CD14-positive monocyte (primary cell): ENCODE results near the gene SH3BP4. TPM values are rescaled to one million over a fixed set of nuclear protein-coding genes. Genes with fewer than 3 reads are reported as not detected.
A peak's percentile ranks its signal among the peaks of the same experiment; 100 is the strongest.

ENCODE experiments used
- DNase-seq, 3 donors: peaks; one replicate each; pipeline ENCODE4 v3.0.0-alpha.2; 2011 to 2022
- H2AFZ ChIP-seq: 2 replicates; pipeline ENCODE4 v1.6.0; 2012; ENCODE audit warnings: mild to moderate bottlenecking, low read depth, low read length, inconsistent platforms; ENCODE audit not compliant: insufficient read depth, poor library complexity, severe bottlenecking
- H3K27ac ChIP-seq, 2 donors: 1 replicate in 1 of 2; 2 replicates in 1 of 2; pipeline ENCODE4 v1.5.1; 2012 to 2013; ENCODE audit warnings: low read length in 2 of 2, control low read depth in 1 of 2, inconsistent platforms in 1 of 2, low read depth in 1 of 2, mild to moderate bottlenecking in 1 of 2
- H3K27me3 ChIP-seq, 2 donors: one replicate each; pipeline versions ENCODE4 v1.6.0 to v1.6.1; 2011 to 2013; ENCODE audit warnings: low read length in 2 of 2; ENCODE audit not compliant: control insufficient read depth in 2 of 2, insufficient read depth in 2 of 2
- H3K36me3 ChIP-seq, 2 donors: replicated peaks in 1 of 2; 1 replicate in 1 of 2; 2 replicates in 1 of 2; pipeline versions ENCODE4 v1.5.1 to v1.6.1; 2012 to 2013; ENCODE audit warnings: low read length in 2 of 2, control low read depth in 1 of 2, inconsistent platforms in 1 of 2, mild to moderate bottlenecking in 1 of 2; ENCODE audit not compliant: insufficient read depth in 2 of 2, control insufficient read depth in 1 of 2
- H3K4me1 ChIP-seq, 2 donors: 1 replicate in 1 of 2; 2 replicates in 1 of 2; pipeline versions ENCODE4 v1.5.1 to v1.6.1; 2012 to 2013; ENCODE audit warnings: low read length in 2 of 2, control low read depth in 1 of 2, inconsistent platforms in 1 of 2, mild to moderate bottlenecking in 1 of 2, moderate library complexity in 1 of 2; ENCODE audit not compliant: insufficient read depth in 2 of 2, control insufficient read depth in 1 of 2
- H3K4me2 ChIP-seq: replicated peaks from 2 replicates; pipeline ENCODE3; 2012; ENCODE audit warnings: low read length, moderate library complexity, mild to moderate bottlenecking; ENCODE audit not compliant: poor library complexity, severe bottlenecking; ENCODE audit errors: extremely low read depth
- H3K4me3 ChIP-seq, 3 experiments: fragments of 200-600 bp in 1 of 3; sonication (generic) in 1 of 3; replicated peaks in 1 of 3; 1 replicate in 2 of 3; 2 replicates in 1 of 3; pipeline ENCODE4 v1.5.1; 2011 to 2013; ENCODE audit warnings: low read length in 3 of 3, mild to moderate bottlenecking in 3 of 3, control low read depth in 2 of 3, low read depth in 2 of 3, inconsistent platforms in 1 of 3, moderate library complexity in 1 of 3
- H3K79me2 ChIP-seq: 2 replicates; pipeline ENCODE4 v1.6.0; 2012; ENCODE audit warnings: mild to moderate bottlenecking, control low read depth, inconsistent platforms, low read length, moderate library complexity; ENCODE audit not compliant: insufficient read depth
- H3K9ac ChIP-seq: 2 replicates; pipeline ENCODE4 v1.6.0; 2017; ENCODE audit warnings: low read length, mild to moderate bottlenecking; ENCODE audit not compliant: insufficient read depth, poor library complexity, severe bottlenecking
- H3K9me3 ChIP-seq, 2 donors: replicated peaks in 1 of 2; 1 replicate in 1 of 2; 2 replicates in 1 of 2; pipeline versions ENCODE4 v1.5.1 to v1.6.1; 2012 to 2013; ENCODE audit warnings: low read length in 2 of 2, control low read depth in 1 of 2; ENCODE audit not compliant: control insufficient read depth in 1 of 2, insufficient read depth in 1 of 2
- H4K20me1 ChIP-seq: 2 replicates; pipeline ENCODE4 v1.6.0; 2012; ENCODE audit warnings: mild to moderate bottlenecking, low read length, control low read depth, moderate library complexity; ENCODE audit not compliant: insufficient read depth
- H3K27ac Mint-ChIP-seq, 7 donors: one replicate each; pipeline ENCODE4 v1.8.0; 2020; ENCODE audit warnings: mild to moderate bottlenecking in 7 of 7, mixed read lengths in 7 of 7, moderate library complexity in 6 of 7, inconsistent platforms in 2 of 7
- H3K27me3 Mint-ChIP-seq, 3 donors: one replicate each; pipeline ENCODE4 v1.8.0; 2021 to 2022; ENCODE audit warnings: low read depth in 3 of 3, mild to moderate bottlenecking in 3 of 3, mixed read lengths in 3 of 3, moderate library complexity in 3 of 3, inconsistent platforms in 1 of 3
- H3K36me3 Mint-ChIP-seq, 2 donors: one replicate each; pipeline ENCODE4 v1.8.0; 2020; ENCODE audit warnings: mixed read lengths in 2 of 2, inconsistent platforms in 1 of 2, mild to moderate bottlenecking in 1 of 2
- H3K4me1 Mint-ChIP-seq: one replicate; pipeline ENCODE4 v1.8.0; 2020; ENCODE audit warnings: mild to moderate bottlenecking, mixed read lengths
- H3K4me3 Mint-ChIP-seq, 2 donors: one replicate each; pipeline ENCODE4 v1.8.0; 2020; ENCODE audit warnings: mild to moderate bottlenecking in 2 of 2, mixed read lengths in 2 of 2, moderate library complexity in 1 of 2
- H3K9me3 Mint-ChIP-seq, 7 donors: one replicate each; pipeline ENCODE4 v1.8.0; 2020 to 2022; ENCODE audit warnings: mixed read lengths in 7 of 7, mild to moderate bottlenecking in 6 of 7, moderate library complexity in 6 of 7, inconsistent platforms in 2 of 7
- CTCF ChIP-seq: fragments of 200-600 bp; IDR thresholded peaks from one replicate; pipeline ENCODE4 v1.8.0; 2022; ENCODE audit warnings: antibody characterized with exemption, mild to moderate bottlenecking
- WGBS: methylation state at CpG from one replicate; pipeline ENCODE4 v1.1.5; 2013; ENCODE audit warnings: missing lambda C conversion rate; ENCODE audit not compliant: insufficient coverage; 5-methylcytosine and 5-hydroxymethylcytosine counted together
- intact Hi-C, 2 donors: fragments of 100-400 bp; cut with micrococcal nuclease; formaldehyde crosslinking; loops; one replicate each; pipeline versions ENCODE4 v1.15.0 to v1.15.1; 2023
- polyA minus RNA-seq: library from RNA; depleted of rRNA, polyadenylated mRNA; stranded (reverse); fragments of >200 nt; gene quantifications from 2 replicates; pipeline ENCODE4 v1.2.3, GENCODE V29; 2012
- polyA plus RNA-seq, 3 donors: library from polyadenylated mRNA; depleted of rRNA in 1 of 3; unstranded in 2 of 3; stranded (reverse) in 1 of 3; fragments of 300-500 nt in 2 of 3; fragments of >200 nt in 1 of 3; fragmentation: Illumina TruSeq in 2 of 3; gene quantifications; 1 replicate in 2 of 3; 2 replicates in 1 of 3; pipeline ENCODE4 v1.2.3, GENCODE V29; 2012 to 2021
- total RNA-seq, 12 experiments: library from RNA in 1 of 12; stranded (reverse) in 1 of 12; fragments of 120-200 nt in 1 of 12; gene quantifications; one replicate each; pipeline ENCODE4 v1.2.4 and lab custom pipeline; 2013 to 2026; ENCODE audit warnings: mixed read lengths in 6 of 12, inconsistent platforms in 1 of 12

SH3BP4 gene
- total RNA-seq (2013): 1.3 TPM
- 1 to 10 TPM in 2 of 3 donors, under 1 TPM in 1; 0.66 to 1.6 (median 1.3) TPM for polyA plus RNA-seq
- 3.5 and 4.0 TPM in 2 replicates for polyA minus RNA-seq
- total RNA-seq (lab: John Stamatoyannopoulos, UW): 6.3 to 77.7 (median 21.2) reads per million in 11 experiments

GRCh38 chr2:234951664-234952269 is at the start of gene SH3BP4:
Gene SH3BP4 (plus strand): TSS chr2:234952017. CDS start chr2:235035003, 82,986 bp downstream.
- peaks cover 66 to 76% (median 67%) of the 10 kb centered on the region in 3 donors for H3K27me3 Mint-ChIP-seq
- peak within 1 kb of the TSS; percentile 86 for H3K4me2 ChIP-seq

DNA sequence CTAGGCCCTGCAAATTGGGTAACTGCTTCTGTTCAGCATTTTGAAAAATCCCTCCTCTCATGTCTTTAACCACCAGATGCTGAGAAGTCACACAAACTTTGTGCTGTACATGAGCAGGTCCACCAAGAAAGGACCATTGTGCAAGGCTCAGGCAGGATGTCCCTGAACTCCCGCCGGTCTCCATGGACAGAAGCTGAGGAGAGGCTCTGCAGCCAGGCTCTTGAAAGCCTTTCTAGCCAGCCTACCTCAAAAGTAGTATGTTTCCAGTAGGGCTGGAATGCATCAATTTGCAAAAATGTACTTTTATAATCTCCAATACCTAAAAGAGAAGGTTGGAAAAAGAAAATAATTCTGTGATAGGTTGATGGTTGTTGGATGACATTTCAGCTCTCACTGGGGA is 47.0 kb upstream of the SH3BP4 start:
- H3K36me3 Mint-ChIP-seq: no peaks in the 10 kb centered on the region
- H3K4me2 ChIP-seq: no peak overlapping the region
- no peaks in the 10 kb centered on the region for H3K36me3 ChIP-seq
- H3K4me1 Mint-ChIP-seq: no peaks in the 10 kb centered on the region
- intact Hi-C loops: no loop called here
- no peak for DNase-seq
- no peaks in the 10 kb centered on the region for H3K79me2 ChIP-seq
- H4K20me1 ChIP-seq: no peaks in the 10 kb centered on the region
- H3K27ac Mint-ChIP-seq: no peak overlapping the region
- H3K27me3 Mint-ChIP-seq: peaks cover 1 to 4% (median 3%) of the 10 kb centered on the region in 3 donors
- no peaks in the 10 kb centered on the region for H3K4me1 ChIP-seq
- no peaks in the 10 kb centered on the region for H3K9me3 ChIP-seq
- no peak overlapping the region for H3K4me3 ChIP-seq
- TF ChIP-seq CTCF: no peak
- H2AFZ ChIP-seq: no peak overlapping the region
- 83% methylated on average over 2 of the region's 2 CpGs for WGBS
- no peak overlapping the region for H3K27ac ChIP-seq
- peaks cover 0 to 9% (median 2%) of the 10 kb centered on the region in 7 donors for H3K9me3 Mint-ChIP-seq
- H3K27me3 ChIP-seq: no peaks in the 10 kb centered on the region
- no peak overlapping the region for H3K4me3 Mint-ChIP-seq
- H3K9ac ChIP-seq: no peak overlapping the region

More at GRCh38 chr2:234951664-234952269, at the start of gene SH3BP4:
- Histone ChIP-seq H2AFZ (peak within 1 kb of the TSS; percentile 72), H3K27ac (no peak within 1 kb of the TSS), H3K9ac (peak within 1 kb of the TSS; percentile 60), H3K79me2 (no peaks in the 10 kb centered on the region), H3K27me3 (peaks cover 37 to 57% of the 10 kb centered on the region in 2 donors), H3K36me3 (no peaks in the 10 kb centered on the region), H3K9me3 (peaks cover 0 to 7% of the 10 kb centered on the region in 2 donors), H3K4me1 (peaks cover 16 to 27% of the 10 kb centered on the region in 2 donors), H3K4me3 (peak within 1 kb of the TSS; percentile 30 to 77 (median 37)), H4K20me1 (no peaks in the 10 kb centered on the region)
- WGBS: under 1% methylated on average over 59 of the region's 88 CpGs
- Mint-ChIP-seq H3K36me3 (peaks cover 7 to 13% of the 10 kb centered on the region in 2 donors), H3K9me3 (peaks cover 0 to 16% (median 6%) of the 10 kb centered on the region in 7 donors), H3K4me1 (peaks cover 26% of the 10 kb centered on the region), H3K4me3 (peak within 1 kb of the TSS; percentile 85 to 95), H3K27ac (peak within 1 kb of the TSS in 1 of 7 donors; percentile 22)
- intact Hi-C loops: no loop called here
- DNase-seq: peak in 1 of 3 donors; percentile 9
- no peak for TF ChIP-seq CTCF
